Measurements from ENCODE around the gene PTBP3.
"Not testable (repeated sequence)": the region's sequence is repeated elsewhere in the genome, so short reads cannot be mapped to it uniquely, and the experiment has no call there.

Gene PTBP3

DNA sequence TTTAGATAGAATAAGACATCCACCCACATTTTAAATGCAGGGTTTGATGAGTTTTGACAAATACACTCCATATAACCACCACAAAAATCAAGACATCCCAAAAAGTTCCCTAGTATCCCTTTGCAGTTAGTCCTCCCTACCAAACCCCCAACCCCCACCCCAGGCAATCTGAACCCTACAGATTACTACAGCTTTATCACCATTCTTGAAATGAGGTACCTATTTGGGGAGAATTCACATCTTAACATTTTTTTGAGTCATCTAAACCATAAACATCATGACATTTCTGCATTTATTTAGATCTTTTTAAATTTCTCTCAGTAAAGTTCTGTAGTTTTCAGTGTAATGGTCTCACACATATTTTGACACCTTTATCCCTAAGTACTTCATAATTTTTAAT lies 53.9 kb downstream of the PTBP3 start:
- DNase-seq (ENCODE audit: low read depth) = no peak
- no peak overlapping the region for H3K4me3 ChIP-seq (replicated peaks; ENCODE audit: low read depth, low read length)
- TF ChIP-seq, protein P1, sequence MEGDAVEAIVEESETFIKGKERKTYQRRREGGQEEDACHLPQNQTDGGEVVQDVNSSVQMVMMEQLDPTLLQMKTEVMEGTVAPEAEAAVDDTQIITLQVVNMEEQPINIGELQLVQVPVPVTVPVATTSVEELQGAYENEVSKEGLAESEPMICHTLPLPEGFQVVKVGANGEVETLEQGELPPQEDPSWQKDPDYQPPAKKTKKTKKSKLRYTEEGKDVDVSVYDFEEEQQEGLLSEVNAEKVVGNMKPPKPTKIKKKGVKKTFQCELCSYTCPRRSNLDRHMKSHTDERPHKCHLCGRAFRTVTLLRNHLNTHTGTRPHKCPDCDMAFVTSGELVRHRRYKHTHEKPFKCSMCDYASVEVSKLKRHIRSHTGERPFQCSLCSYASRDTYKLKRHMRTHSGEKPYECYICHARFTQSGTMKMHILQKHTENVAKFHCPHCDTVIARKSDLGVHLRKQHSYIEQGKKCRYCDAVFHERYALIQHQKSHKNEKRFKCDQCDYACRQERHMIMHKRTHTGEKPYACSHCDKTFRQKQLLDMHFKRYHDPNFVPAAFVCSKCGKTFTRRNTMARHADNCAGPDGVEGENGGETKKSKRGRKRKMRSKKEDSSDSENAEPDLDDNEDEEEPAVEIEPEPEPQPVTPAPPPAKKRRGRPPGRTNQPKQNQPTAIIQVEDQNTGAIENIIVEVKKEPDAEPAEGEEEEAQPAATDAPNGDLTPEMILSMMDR (IDR thresholded peaks at IDR 0.05; ENCODE audit: low read length, missing control alignments) = no peak

DNA sequence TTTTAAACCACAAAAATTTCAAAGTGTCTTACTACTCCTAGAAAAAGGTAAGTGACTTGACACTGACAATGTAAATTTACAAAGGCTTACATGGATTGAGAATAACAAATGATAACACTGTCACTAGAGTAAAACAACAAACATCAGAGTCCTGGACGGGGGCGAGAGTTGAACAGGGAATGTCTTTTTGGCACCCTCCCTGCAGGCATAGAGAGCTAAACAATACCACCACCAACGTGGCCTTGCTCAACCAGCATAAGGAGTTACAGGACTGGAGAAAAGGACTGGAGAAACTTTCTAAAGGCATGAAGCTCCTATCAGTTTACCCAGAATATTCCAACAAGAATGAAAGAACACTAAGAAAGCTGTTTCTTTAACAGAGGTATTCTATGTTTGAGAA lies 55.3 kb downstream of the PTBP3 start:
- DNase-seq (ENCODE audit: low read depth) = peak; percentile 40
- TF ChIP-seq, protein P1 (IDR thresholded peaks at IDR 0.05; ENCODE audit: low read length, missing control alignments) = no peak
- H3K4me3 ChIP-seq (replicated peaks; ENCODE audit: low read depth, low read length) = no peak overlapping the region

DNA sequence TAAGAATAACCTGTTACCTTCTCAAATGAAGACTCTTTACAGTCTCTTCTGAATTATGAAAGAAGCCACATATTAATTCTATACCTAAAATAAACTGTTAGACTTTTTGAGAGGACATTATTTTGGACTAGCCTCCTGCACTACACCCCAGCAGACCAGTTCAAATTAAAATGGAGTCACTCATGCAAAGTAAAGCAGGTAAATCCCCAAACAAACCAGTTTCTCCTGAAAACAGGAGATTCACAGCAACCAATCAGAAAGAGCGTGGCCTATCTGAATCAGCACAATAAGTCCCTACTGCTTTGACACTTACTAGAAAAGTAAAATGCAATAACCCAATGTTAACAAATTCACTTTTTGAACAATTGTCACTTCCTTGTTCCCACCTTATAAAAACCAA lies 58.8 kb downstream of the PTBP3 start:
- TF ChIP-seq, protein P1 (IDR thresholded peaks at IDR 0.05; ENCODE audit: low read length, missing control alignments) = no peak
- no peak overlapping the region for H3K4me3 ChIP-seq (replicated peaks; ENCODE audit: low read depth, low read length)
- no peak for DNase-seq (ENCODE audit: low read depth)

DNA sequence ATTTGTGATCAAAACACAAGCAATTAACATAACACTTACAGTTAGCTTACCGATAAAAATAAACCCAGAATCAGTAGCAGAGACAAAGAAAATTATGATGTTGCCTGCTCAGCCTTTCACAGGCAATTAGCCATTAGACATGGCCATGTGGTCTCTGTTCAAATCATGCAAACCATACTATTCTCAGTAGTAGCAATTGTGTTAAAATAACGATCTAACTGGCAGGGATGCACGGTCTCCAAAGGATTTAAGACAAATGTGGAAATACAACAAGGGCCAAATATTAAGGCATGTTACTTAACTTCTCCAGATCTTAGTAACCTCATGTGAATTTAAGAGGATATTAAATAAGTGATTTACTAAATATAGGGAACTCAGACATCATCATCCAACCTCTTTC lies 59.5 kb downstream of the PTBP3 start:
- DNase-seq (ENCODE audit: low read depth) = no peak
- TF ChIP-seq, protein P1 (IDR thresholded peaks at IDR 0.05; ENCODE audit: low read length, missing control alignments) = no peak
- H3K4me3 ChIP-seq (replicated peaks; ENCODE audit: low read depth, low read length) = no peak overlapping the region

DNA sequence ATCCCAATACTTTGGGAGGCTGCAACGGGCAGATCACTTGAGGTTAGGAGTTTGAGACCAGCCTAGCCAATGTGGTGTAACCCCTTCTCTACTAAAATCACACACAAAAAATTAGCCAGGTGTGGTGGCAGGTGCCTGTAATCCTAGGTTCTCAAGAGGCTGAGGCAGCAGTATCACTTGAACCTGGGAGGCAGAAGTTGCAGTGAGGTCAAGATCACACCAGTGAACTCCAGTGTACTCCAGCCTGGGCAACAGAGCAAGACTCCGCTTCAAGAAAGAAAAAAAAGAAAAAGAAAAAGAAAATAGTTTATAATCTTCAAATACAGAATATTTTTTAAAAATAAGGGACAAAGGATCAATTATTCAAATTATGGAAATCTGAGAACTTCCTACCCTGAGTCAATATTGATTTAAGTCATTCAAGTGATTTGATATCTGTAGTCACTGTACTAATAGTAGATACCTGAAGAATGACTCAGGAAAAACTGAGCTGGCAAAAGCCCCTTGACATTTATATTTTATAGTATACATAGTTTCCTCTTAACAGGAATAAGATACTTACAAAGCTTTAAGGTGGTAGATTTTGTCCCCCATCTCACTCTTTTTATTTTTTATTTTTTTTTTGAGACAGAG lies 61.8 kb downstream of the PTBP3 start:
- TF ChIP-seq, protein P1 (IDR thresholded peaks at IDR 0.05; ENCODE audit: low read length, missing control alignments) = no peak
- H3K4me3 ChIP-seq (replicated peaks; ENCODE audit: low read depth, low read length) = no peak overlapping the region
- DNase-seq (ENCODE audit: low read depth) = no peak

DNA sequence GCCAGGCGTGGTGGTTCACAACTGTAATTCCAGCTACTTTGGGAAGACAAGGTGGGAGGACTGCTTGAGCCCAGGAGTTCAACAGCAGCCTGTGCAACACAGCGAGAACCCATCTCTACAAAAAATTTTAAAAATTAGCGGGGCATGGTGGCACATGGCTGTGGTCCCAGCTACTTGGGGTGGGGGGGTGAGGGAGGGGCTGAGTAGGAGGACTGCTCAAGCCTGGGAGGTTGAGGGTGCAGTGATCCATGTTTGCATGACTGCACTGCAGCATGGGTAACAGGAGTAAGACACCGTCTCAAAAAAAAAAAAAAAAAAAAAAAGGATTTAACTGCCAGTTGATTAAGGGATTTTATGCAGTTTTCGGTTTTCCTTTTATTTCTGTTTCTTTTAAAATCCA lies 65.0 kb downstream of the PTBP3 start:
- TF ChIP-seq, protein P1 (IDR thresholded peaks at IDR 0.05; ENCODE audit: low read length, missing control alignments) = no peak
- H3K4me3 ChIP-seq (replicated peaks; ENCODE audit: low read depth, low read length) = no peak overlapping the region
- no peak for DNase-seq (ENCODE audit: low read depth)

DNA sequence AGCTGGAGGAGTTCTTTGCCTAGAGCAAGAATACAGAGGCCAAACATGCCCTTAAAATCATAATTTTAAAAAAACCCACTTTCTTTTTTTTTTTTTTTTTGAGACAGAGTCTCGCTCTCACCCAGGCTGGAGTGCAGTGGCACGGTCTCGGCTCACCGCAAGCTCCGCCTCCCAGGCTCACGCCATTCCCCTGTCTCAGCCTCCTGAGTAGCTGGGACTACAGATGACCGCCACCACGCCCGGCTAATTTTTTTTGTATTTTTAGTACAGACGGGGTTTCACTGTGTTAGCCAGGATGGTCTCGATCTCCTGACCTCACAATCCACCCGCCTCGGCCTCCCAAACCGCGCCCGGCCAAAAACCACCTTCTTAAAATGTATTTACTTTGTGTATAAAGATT lies 66.3 kb downstream of the PTBP3 start:
- DNase-seq (ENCODE audit: low read depth); H3K4me3 ChIP-seq (replicated peaks; ENCODE audit: low read depth, low read length): not testable (repeated sequence)
